Posterior cingulate gyrus (tissue), 11 donors: ENCODE results near the gene SCAANT1.

Experiments used
- DNase-seq, 10 donors: peaks; one replicate each; pipeline versions ENCODE4 v3.0.0 to v3.0.0-alpha.2; 2020 to 2021; ENCODE audit warnings: mixed read lengths in 3 of 10
- intact Hi-C: fragments of 100-400 bp; cut with DNase I; formaldehyde crosslinking; loops from one replicate; pipeline ENCODE4 v1.15.1; 2023

Gene SCAANT1

GRCh38 chr3:63934041-63934866 lies 22.1 kb upstream of the SCAANT1 start:
- intact Hi-C loops, result no loop called here

GRCh38 chr3:63933459-63933858 lies 21.3 kb upstream of the SCAANT1 start:
- no peak for DNase-seq
- intact Hi-C loops, result no loop called here

More at GRCh38 chr3:63934041-63934866, 22.1 kb upstream of the SCAANT1 start:
- peak in 7 of 10 donors; percentile 13 to 83 (median 26) for DNase-seq

- no peak for DNase-seq
- intact Hi-C loops, result no loop called here
Measured at GRCh38 chr3:63932509-63933212, 20.5 kb upstream of the SCAANT1 start.

- intact Hi-C loops, result no loop called here
- DNase-seq, result no peak
Measured at GRCh38 chr3:63931290-63931689, 19.1 kb upstream of the SCAANT1 start.

GRCh38 chr3:63927422-63928280 lies 15.5 kb upstream of the SCAANT1 start:
- no peak for DNase-seq
- intact Hi-C loops, result no loop called here

- intact Hi-C loops, result no loop called here
- no peak for DNase-seq
Measured at GRCh38 chr3:63926309-63926708, 14.1 kb upstream of the SCAANT1 start.

- DNase-seq, result no peak
- intact Hi-C loops, result no loop called here
Measured at GRCh38 chr3:63922491-63923199, 10.5 kb upstream of the SCAANT1 start.

GRCh38 chr3:63921741-63922482 lies 9.7 kb upstream of the SCAANT1 start:
- DNase-seq, result no peak
- intact Hi-C loops, result no loop called here

GRCh38 chr3:63920001-63920400 lies 7.8 kb upstream of the SCAANT1 start:
- DNase-seq, result no peak
- intact Hi-C loops, result no loop called here

- no peak for DNase-seq
- intact Hi-C loops, result no loop called here
Measured at GRCh38 chr3:63918321-63918720, 6.1 kb upstream of the SCAANT1 start.

GRCh38 chr3:63914312-63914711 lies 2.1 kb upstream of the SCAANT1 start:
- intact Hi-C loops, result no loop called here
- DNase-seq, result no peak

- intact Hi-C loops, result loop anchor here (1.0 kb wide), 2 partner anchors 49 to 80 kb away; no protein-coding TSS in a partner anchor
- peak in 5 of 10 donors; percentile 2 to 86 (median 29) for DNase-seq
Measured at GRCh38 chr3:63912768-63913588, 795 bp upstream of the SCAANT1 start.

- intact Hi-C loops, result loop anchor here (2.0 kb wide), 1 partner anchor 51 kb away; no protein-coding TSS in a partner anchor
- DNase-seq, result no peak
Measured at GRCh38 chr3:63911509-63911872, 692 bp downstream of the SCAANT1 start.

GRCh38 chr3:63910891-63911290 lies 1.3 kb downstream of the SCAANT1 start:
- intact Hi-C loops, result loop anchor here (2.0 kb wide), 1 partner anchor 50 kb away; no protein-coding TSS in a partner anchor
- no peak for DNase-seq

GRCh38 chr3:63910001-63910400 lies 2.2 kb downstream of the SCAANT1 start:
- no peak for DNase-seq
- intact Hi-C loops, result loop anchor here (2.0 kb wide), 1 partner anchor 49 kb away; no protein-coding TSS in a partner anchor

GRCh38 chr3:63909431-63909830 lies 2.8 kb downstream of the SCAANT1 start:
- no peak for DNase-seq
- intact Hi-C loops, result no loop called here

- intact Hi-C loops, result no loop called here
Measured at GRCh38 chr3:63908776-63909175, 3.4 kb downstream of the SCAANT1 start.

GRCh38 chr3:63908081-63908736 lies 4.0 kb downstream of the SCAANT1 start:
- no peak for DNase-seq
- intact Hi-C loops, result no loop called here

More at GRCh38 chr3:63908776-63909175, 3.4 kb downstream of the SCAANT1 start:
- DNase-seq, result no peak
